Fibroblast of villous mesenchyme (primary cell): Measurements from ENCODE around the gene DISP2. TPM values are rescaled to one million over a fixed set of nuclear protein-coding genes. Genes with fewer than 3 reads are reported as not detected.

Experiments used
- DNase-seq: peaks from one replicate; pipeline ENCODE4 v3.0.0-alpha.2; 2010; ENCODE audit warnings: low read depth
- H3K4me3 ChIP-seq: 2 replicates; pipeline ENCODE4 v1.5.1; 2011; ENCODE audit warnings: low read depth, mild to moderate bottlenecking, low read length
- CTCF ChIP-seq: IDR thresholded peaks from 2 replicates; pipeline ENCODE4 v1.5.1; 2012; ENCODE audit warnings: low read depth, mild to moderate bottlenecking, low read length; ENCODE audit not compliant: insufficient read depth
- total RNA-seq: library from RNA; depleted of rRNA; stranded (reverse); fragments of >200 nt; gene quantifications from 2 replicates; pipeline ENCODE4 v1.2.3, GENCODE V29; 2012

DISP2 gene
- total RNA-seq, 1 donor, result under 0.01 TPM

DNA sequence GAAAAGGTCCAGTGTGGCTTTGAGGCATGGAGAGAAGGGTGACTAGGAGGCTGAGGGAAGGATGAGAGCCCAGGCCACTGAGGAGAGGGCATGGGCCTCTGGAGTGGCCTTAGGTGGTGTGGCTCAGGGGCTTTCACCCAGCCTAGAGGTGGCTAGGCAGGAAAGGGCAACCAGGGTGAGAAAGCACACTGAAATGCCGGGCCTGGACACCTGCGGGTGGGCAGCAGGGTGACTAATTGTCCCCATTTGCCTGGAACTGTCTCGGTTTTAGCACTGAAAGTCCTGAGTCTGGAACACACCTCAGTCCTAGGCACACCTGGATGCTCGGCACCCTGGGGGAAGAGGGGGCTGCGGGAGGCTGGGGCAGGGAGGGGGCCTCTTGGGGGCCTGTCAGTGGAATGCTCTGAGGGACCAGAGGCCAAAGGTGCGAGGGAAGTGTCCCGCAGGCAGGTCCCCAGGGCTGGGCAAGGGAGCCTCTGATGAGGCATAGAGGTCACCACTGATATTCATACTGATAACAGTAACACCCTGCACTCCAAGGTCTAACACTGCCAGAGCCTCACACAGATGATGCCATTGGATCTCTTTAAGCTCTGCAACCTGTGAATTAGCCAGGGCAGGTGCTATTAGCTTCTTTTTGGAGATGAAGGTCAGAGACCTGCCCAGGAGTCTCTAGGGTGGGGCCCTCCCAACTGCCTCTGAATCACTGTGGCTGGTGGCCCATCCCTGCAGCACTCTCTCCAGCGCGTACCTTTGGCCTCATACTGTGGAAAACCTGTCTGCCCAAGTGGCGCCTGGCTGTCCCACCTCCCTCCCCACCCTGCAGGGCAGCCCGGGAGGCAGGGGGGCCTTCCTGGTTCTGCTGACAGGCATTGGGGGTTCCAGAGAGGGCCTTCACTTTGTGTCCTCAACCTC is 10.2 kb upstream of the DISP2 start:
- no peak overlapping the region for H3K4me3 ChIP-seq
- no peak for TF ChIP-seq CTCF
- DNase-seq, result no peak

DNA sequence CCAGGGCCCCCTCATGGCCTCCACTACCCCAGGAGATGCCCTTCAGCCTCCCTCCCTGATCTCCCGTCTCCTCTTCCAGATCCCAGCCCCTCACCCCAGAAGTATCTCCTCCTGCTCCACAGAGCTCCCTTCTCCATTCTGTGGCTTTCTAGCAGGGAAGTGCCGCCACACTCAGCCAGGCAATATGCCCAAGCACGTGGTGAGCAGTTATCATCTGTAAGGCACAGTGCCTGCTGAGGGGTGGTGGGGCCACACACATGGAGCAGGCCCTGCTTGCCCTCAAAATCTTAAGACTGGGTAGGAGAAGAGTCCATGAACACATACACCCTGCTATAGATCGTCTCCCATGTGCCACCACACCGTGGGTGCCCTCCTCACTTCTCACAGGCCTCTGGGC is 9.5 kb upstream of the DISP2 start:
- H3K4me3 ChIP-seq, result no peak overlapping the region
- no peak for DNase-seq
- no peak for TF ChIP-seq CTCF

GRCh38 chr15:40349163-40349562 is 8.9 kb upstream of the DISP2 start:
- TF ChIP-seq CTCF, result no peak
- no peak overlapping the region for H3K4me3 ChIP-seq
- DNase-seq, result no peak

DNA sequence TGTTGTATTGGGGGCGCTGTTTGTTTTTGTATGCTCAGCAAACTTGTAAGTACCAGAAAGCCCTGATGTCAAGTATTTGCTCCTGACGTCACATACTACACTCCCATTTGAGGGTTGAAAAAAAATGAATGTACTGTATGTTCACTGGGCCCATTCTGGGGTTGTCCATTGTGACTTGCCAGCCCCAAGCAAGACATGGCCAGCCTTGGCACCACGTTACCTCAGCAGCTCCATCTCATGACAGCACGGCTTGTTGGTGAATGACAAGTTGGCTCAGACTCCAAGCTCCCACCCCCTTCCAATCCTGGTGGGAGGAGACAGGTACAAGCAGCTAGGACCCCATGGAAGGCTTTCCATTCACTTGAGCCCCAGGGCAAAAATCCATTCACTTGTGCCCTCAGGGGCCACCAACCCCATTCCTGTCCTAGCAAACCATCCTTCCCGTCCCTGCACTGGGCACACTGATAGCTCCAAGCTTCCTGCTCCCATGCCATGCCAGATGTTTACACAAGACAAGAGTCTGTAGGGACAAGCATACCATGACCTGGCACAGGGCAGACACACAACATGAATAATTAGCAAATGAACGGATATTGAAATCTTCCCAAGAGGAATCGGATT is 5.6 kb upstream of the DISP2 start:
- no peak overlapping the region for H3K4me3 ChIP-seq
- DNase-seq, result no peak
- TF ChIP-seq CTCF, result no peak

DNA sequence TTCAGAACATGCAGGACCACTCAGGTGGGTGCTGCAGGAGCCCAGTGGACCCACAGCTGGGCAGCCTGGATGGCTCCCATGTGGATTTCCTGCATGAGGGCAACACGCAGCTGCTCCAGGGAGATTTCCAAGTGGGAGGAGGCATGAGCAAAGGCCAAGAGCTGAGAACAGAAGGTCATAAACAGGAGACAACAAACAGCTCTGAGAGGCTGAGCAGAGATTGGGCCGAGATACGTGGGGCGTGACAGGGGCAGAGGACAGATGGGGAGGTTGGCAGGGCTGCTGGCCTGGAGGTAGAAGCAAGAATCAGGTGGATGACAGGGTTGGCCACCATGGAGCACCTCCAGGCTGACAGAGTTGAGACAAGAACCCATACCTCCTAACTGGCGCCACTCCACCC is 4.3 kb upstream of the DISP2 start:
- H3K4me3 ChIP-seq, result no peak overlapping the region
- no peak for DNase-seq
- TF ChIP-seq CTCF, result no peak

- no peak overlapping the region for H3K4me3 ChIP-seq
- peak; percentile 40 for DNase-seq
- peak; percentile 64 for TF ChIP-seq CTCF
Measured at GRCh38 chr15:40354408-40355171, 3.4 kb upstream of the DISP2 start.
